Right atrium auricular region (tissue), 2 donors: Measurements from ENCODE around the gene SEBOX. TPM values are rescaled to one million over a fixed set of nuclear protein-coding genes. Genes with fewer than 3 reads are reported as not detected.

ENCODE experiments used
- DNase-seq: peaks from one replicate; pipeline ENCODE4 v3.0.0-alpha.2; 2019; ENCODE audit warnings: low spot score
- H3K27ac ChIP-seq, 2 donors: fragments of 200-600 bp; sonication (generic); 1 replicate in 1 of 2; 2 replicates in 1 of 2; pipeline ENCODE4 v1.5.1; 2016 to 2019
- H3K27me3 ChIP-seq, 2 donors: fragments of 200-600 bp; sonication (generic); one replicate each; pipeline versions ENCODE4 v1.5.1 to v1.6.0; 2017 to 2019
- H3K36me3 ChIP-seq: fragments of 200-600 bp; sonication (generic); one replicate; pipeline ENCODE4 v1.5.1; 2016
- H3K4me1 ChIP-seq, 2 donors: fragments of 200-600 bp; sonication (generic); one replicate each; pipeline versions ENCODE4 v1.5.1 to v1.6.0; 2017 to 2019
- H3K4me3 ChIP-seq, 2 donors: fragments of 200-600 bp; sonication (generic); 1 replicate in 1 of 2; 2 replicates in 1 of 2; pipeline ENCODE4 v1.5.1; 2017 to 2019; ENCODE audit warnings: mild to moderate bottlenecking in 1 of 2, moderate library complexity in 1 of 2
- H3K9me3 ChIP-seq, 2 donors: fragments of 200-600 bp; sonication (generic); one replicate each; pipeline ENCODE4 v1.5.1; 2019
- CTCF ChIP-seq, 2 donors: fragments of 200-600 bp; sonication (generic); IDR thresholded peaks; one replicate each; pipeline ENCODE4 v1.5.1; 2019; ENCODE audit warnings: antibody characterized with exemption in 2 of 2
- total RNA-seq, 2 donors: library from RNA; depleted of rRNA; stranded (reverse); fragments of >200 nt; gene quantifications; one replicate each; pipeline ENCODE4 v1.1.0, GENCODE V29; 2016

Gene SEBOX
- total RNA-seq, 2 donors from 2014 or later, result not detected

GRCh38 chr17:28370035-28370743 lies 5.2 kb upstream of the SEBOX start, which contains the start of gene VTN:
Gene VTN, minus strand, starts transcription at chr17:28370307. Its CDS starts 104 bp downstream, at chr17:28370203.
- H3K9me3 ChIP-seq, result no peaks in the 10 kb centered on the region

GRCh38 chr17:28369684-28370034 lies 4.7 kb upstream of the SEBOX start:
- Histone ChIP-seq H3K9me3 (no peaks in the 10 kb centered on the region), H3K27ac (peak overlapping the region; percentile 57 to 69), H3K36me3 (no peaks in the 10 kb centered on the region), H3K4me3 (no peak overlapping the region), H3K27me3 (no peaks in the 10 kb centered on the region), H3K4me1 (peaks cover 0 to 37% of the 10 kb centered on the region in 2 donors)
- TF ChIP-seq CTCF (IDR thresholded peaks at IDR 0.05), result no peak
- DNase-seq, result no peak

More at GRCh38 chr17:28370035-28370743, 5.2 kb upstream of the SEBOX start, which contains the start of gene VTN:
- Histone ChIP-seq H3K4me1 (peaks cover 0 to 37% of the 10 kb centered on the region in 2 donors), H3K27me3 (no peaks in the 10 kb centered on the region), H3K27ac (peak within 1 kb of the TSS; percentile 57 to 69), H3K36me3 (no peaks in the 10 kb centered on the region), H3K4me3 (peak within 1 kb of the TSS; percentile 49 to 65)
- peak; percentile 83 for DNase-seq
- no peak for TF ChIP-seq CTCF (IDR thresholded peaks at IDR 0.05)

- Histone ChIP-seq H3K36me3 (peaks cover 2% of the 10 kb centered on the region), H3K4me1 (peaks cover 0 to 37% of the 10 kb centered on the region in 2 donors), H3K27ac (no peak overlapping the region), H3K4me3 (no peak overlapping the region), H3K9me3 (no peaks in the 10 kb centered on the region), H3K27me3 (no peaks in the 10 kb centered on the region)
- no peak for DNase-seq
- TF ChIP-seq CTCF (IDR thresholded peaks at IDR 0.05), result no peak
Observed at GRCh38 chr17:28368915-28369683, 4.1 kb upstream of the SEBOX start.

- no peak for TF ChIP-seq CTCF (IDR thresholded peaks at IDR 0.05)
- no peaks in the 10 kb centered on the region for H3K27me3 ChIP-seq
Observed at GRCh38 chr17:28368306-28368831, 3.4 kb upstream of the SEBOX start.

GRCh38 chr17:28367641-28368305 lies 2.8 kb upstream of the SEBOX start:
- no peaks in the 10 kb centered on the region for H3K9me3 ChIP-seq
- no peak for TF ChIP-seq CTCF (IDR thresholded peaks at IDR 0.05)
- H3K36me3 ChIP-seq, result peaks cover 16% of the 10 kb centered on the region
- H3K4me3 ChIP-seq, result no peak overlapping the region
- H3K27me3 ChIP-seq, result no peaks in the 10 kb centered on the region
- no peak for DNase-seq
- H3K4me1 ChIP-seq, result peaks cover 0 to 26% of the 10 kb centered on the region in 2 donors
- H3K27ac ChIP-seq, result no peak overlapping the region

More at GRCh38 chr17:28368306-28368831, 3.4 kb upstream of the SEBOX start:
- Histone ChIP-seq H3K9me3 (no peaks in the 10 kb centered on the region), H3K36me3 (peaks cover 10% of the 10 kb centered on the region), H3K4me1 (peaks cover 0 to 32% of the 10 kb centered on the region in 2 donors), H3K27ac (no peak overlapping the region), H3K4me3 (no peak overlapping the region)
- no peak for DNase-seq
